RWPE2 (cell line): ENCODE data around the gene AVEN.
A peak's percentile ranks its signal among the peaks of the same experiment; 100 is the strongest.

Experiments
- ATAC-seq: fragments of 200-7000 bp; cut with Tn5 transposase; 3 replicates; pipeline ENCODE4 v1.9.1; 2021; ENCODE audit warnings: low read depth
- DNase-seq: peaks from one replicate; pipeline ENCODE4 v3.0.0-alpha.2; 2020; ENCODE audit warnings: low spot score
- H3K27ac ChIP-seq: fragments of 450-650 bp; 2 replicates; pipeline ENCODE4 v1.5.1; 2017; ENCODE audit warnings: mild to moderate bottlenecking; ENCODE audit not compliant: poor library complexity, severe bottlenecking
- H3K27me3 ChIP-seq: fragments of 250-450 bp; sonication (Bioruptor Pico); 2 replicates; pipeline ENCODE4 v1.5.1; 2021; ENCODE audit warnings: mild to moderate bottlenecking, moderate library complexity; ENCODE audit not compliant: insufficient read depth, poor library complexity, severe bottlenecking
- H3K36me3 ChIP-seq: fragments of 250-450 bp; sonication (Bioruptor Pico); 2 replicates; pipeline ENCODE4 v1.5.1; 2020; ENCODE audit warnings: low read depth, mild to moderate bottlenecking, moderate library complexity
- H3K4me1 ChIP-seq: fragments of 250-450 bp; sonication (Bioruptor Pico); 2 replicates; pipeline ENCODE4 v1.5.1; 2021; ENCODE audit warnings: mild to moderate bottlenecking, moderate library complexity; ENCODE audit not compliant: insufficient read depth, poor library complexity, severe bottlenecking
- H3K4me3 ChIP-seq: fragments of 250-450 bp; sonication (Bioruptor Pico); 2 replicates; pipeline ENCODE4 v1.5.1; 2021; ENCODE audit warnings: mild to moderate bottlenecking, moderate library complexity; ENCODE audit not compliant: severe bottlenecking
- H3K9me3 ChIP-seq: fragments of 250-450 bp; sonication (Bioruptor Pico); 2 replicates; pipeline ENCODE4 v1.5.1; 2021; ENCODE audit warnings: mild to moderate bottlenecking, moderate library complexity; ENCODE audit not compliant: severe bottlenecking
- TF ChIP-seq, protein P1 (sequence below): fragments of 450-650 bp; IDR thresholded peaks from one replicate; pipeline ENCODE4 v1.5.1; 2017; ENCODE audit warnings: mild to moderate bottlenecking, moderate library complexity; ENCODE audit not compliant: poor library complexity, severe bottlenecking

The AVEN gene

GRCh38 chr15:34043391-34043790 is 4.4 kb upstream of the AVEN start:
- ATAC-seq (no peak), DNase-seq (no peak)
- Histone ChIP-seq H3K4me1 (peaks cover 5% of the 10 kb centered on the region), H3K9me3 (no peaks in the 10 kb centered on the region), H3K27ac (no peak overlapping the region), H3K36me3 (no peaks in the 10 kb centered on the region), H3K4me3 (no peak overlapping the region), H3K27me3 (no peaks in the 10 kb centered on the region)
- TF ChIP-seq, protein P1, sequence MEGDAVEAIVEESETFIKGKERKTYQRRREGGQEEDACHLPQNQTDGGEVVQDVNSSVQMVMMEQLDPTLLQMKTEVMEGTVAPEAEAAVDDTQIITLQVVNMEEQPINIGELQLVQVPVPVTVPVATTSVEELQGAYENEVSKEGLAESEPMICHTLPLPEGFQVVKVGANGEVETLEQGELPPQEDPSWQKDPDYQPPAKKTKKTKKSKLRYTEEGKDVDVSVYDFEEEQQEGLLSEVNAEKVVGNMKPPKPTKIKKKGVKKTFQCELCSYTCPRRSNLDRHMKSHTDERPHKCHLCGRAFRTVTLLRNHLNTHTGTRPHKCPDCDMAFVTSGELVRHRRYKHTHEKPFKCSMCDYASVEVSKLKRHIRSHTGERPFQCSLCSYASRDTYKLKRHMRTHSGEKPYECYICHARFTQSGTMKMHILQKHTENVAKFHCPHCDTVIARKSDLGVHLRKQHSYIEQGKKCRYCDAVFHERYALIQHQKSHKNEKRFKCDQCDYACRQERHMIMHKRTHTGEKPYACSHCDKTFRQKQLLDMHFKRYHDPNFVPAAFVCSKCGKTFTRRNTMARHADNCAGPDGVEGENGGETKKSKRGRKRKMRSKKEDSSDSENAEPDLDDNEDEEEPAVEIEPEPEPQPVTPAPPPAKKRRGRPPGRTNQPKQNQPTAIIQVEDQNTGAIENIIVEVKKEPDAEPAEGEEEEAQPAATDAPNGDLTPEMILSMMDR, result no peak

GRCh38 chr15:34039790-34040113 is 748 bp upstream of the AVEN start:
- Histone ChIP-seq H3K4me1 (peaks cover 5% of the 10 kb centered on the region), H3K36me3 (no peaks in the 10 kb centered on the region), H3K27me3 (no peaks in the 10 kb centered on the region), H3K27ac (no peak overlapping the region), H3K9me3 (no peaks in the 10 kb centered on the region), H3K4me3 (no peak overlapping the region)
- TF ChIP-seq, protein P1, result no peak
- ATAC-seq (no peak), DNase-seq (no peak)

DNA sequence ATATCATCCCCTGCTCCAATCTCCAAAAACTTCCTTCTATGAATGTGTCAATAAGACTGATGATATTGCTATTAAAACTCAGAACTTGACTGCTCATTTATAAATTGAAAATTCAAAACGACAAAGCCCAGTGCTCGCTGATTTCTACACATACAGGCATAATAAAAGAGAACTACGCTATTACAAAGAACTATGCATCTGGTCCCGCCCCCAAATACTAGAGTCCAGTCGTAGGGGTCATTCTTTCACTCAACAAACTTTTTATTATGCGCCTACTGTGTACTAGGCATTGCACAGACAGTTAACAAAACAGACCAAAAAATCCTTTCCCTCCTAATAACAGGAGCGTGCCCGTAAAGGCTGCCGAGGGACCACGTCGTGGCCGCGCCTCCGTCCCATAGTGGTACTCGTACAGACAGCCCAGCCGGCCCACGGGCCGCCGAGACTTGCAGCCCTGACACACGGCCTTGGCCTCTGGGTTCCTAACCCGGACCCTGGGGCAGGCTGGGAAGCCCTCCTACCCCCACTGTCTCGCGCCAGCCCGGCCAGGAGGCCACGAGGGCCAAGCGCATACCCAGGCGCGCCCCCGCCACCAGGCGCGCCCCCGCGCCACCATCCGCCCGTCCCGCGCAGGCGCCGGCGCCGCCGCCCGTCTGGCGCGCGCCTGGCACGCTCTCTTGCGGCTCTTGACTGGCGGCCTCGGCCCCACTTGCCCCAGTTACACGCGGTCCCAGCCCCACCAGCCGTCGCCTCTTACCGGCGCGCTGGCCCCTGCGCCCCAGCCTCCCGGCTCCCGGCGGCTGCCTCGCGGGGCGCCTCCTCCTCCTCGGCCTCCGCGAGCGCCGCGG is 757 bp downstream of the AVEN start:
- H3K27ac ChIP-seq, result peak overlapping the region; percentile 77
- no peak for DNase-seq
- TF ChIP-seq, protein P1, result no peak

GRCh38 chr15:34031987-34032760 is 6.8 kb downstream of the AVEN start:
- H3K4me3 ChIP-seq, result no peak overlapping the region
- H3K36me3 ChIP-seq, result no peaks in the 10 kb centered on the region
- ATAC-seq, result no peak
- H3K4me1 ChIP-seq, result no peaks in the 10 kb centered on the region
- TF ChIP-seq, protein P1, result no peak
- no peak overlapping the region for H3K27ac ChIP-seq
- no peaks in the 10 kb centered on the region for H3K27me3 ChIP-seq
- no peak for DNase-seq
- no peaks in the 10 kb centered on the region for H3K9me3 ChIP-seq

More for the DNA sequence above, 757 bp downstream of the AVEN start:
- Histone ChIP-seq H3K4me1 (peaks cover 5% of the 10 kb centered on the region), H3K9me3 (no peaks in the 10 kb centered on the region), H3K4me3 (peak overlapping the region; percentile 98), H3K36me3 (no peaks in the 10 kb centered on the region), H3K27me3 (no peaks in the 10 kb centered on the region)
- peak; percentile 75 for ATAC-seq

GRCh38 chr15:34027606-34028005 is 11.4 kb downstream of the AVEN start:
- TF ChIP-seq, protein P1, result no peak
- ATAC-seq (no peak), DNase-seq (no peak)
- no peaks in the 10 kb centered on the region for H3K27me3 ChIP-seq
- H3K4me1 ChIP-seq, result no peaks in the 10 kb centered on the region
- no peaks in the 10 kb centered on the region for H3K36me3 ChIP-seq
- H3K4me3 ChIP-seq, result no peak overlapping the region
- H3K27ac ChIP-seq, result no peak overlapping the region
- H3K9me3 ChIP-seq, result no peaks in the 10 kb centered on the region
